CD4-positive, alpha-beta memory T cell (primary cell): ENCODE measurements around the gene FAM83B. TPM values are rescaled to one million over a fixed set of nuclear protein-coding genes. Genes with fewer than 3 reads are reported as not detected.
"Not testable (repeated sequence)": the region's sequence is repeated elsewhere in the genome, so short reads cannot be mapped to it uniquely, and the experiment has no call there.

Experiments
- CTCF ChIA-PET: fragments of 350-600 bp; sonication (Branson Sonifier 250); formaldehyde crosslinking; loops from one replicate; lab custom pipeline; 2021; ENCODE audit warnings: inconsistent platforms; ENCODE audit not compliant: partially characterized antibody; lab: Charles Lee
- POLR2A ChIA-PET: fragments of 350-600 bp; sonication (Branson Sonifier 250); formaldehyde crosslinking; loops from one replicate; lab custom pipeline; 2021; ENCODE audit not compliant: partially characterized antibody; lab: Charles Lee
- DNase-seq, 5 donors: peaks; one replicate each; pipeline versions ENCODE4 v3.0.0 to v3.0.0-alpha.2; 2020 to 2022; ENCODE audit warnings: mixed read lengths in 1 of 5
- H3K27ac ChIP-seq: one replicate; pipeline ENCODE4 v1.7.0; 2013; ENCODE audit warnings: low read depth, low read length
- H3K27me3 ChIP-seq: 2 replicates; pipeline ENCODE4 v1.7.0; 2013; ENCODE audit warnings: mild to moderate bottlenecking, low read length, moderate library complexity; ENCODE audit not compliant: insufficient read depth
- H3K36me3 ChIP-seq: 2 replicates; pipeline ENCODE4 v1.7.0; 2013; ENCODE audit warnings: mild to moderate bottlenecking, low read length, moderate library complexity; ENCODE audit not compliant: insufficient read depth
- H3K4me1 ChIP-seq: 2 replicates; pipeline ENCODE4 v1.7.0; 2013; ENCODE audit warnings: mild to moderate bottlenecking, low read length, moderate library complexity; ENCODE audit not compliant: insufficient read depth
- H3K4me3 ChIP-seq, 2 donors: one replicate each; pipeline ENCODE4 v1.7.0; 2013; ENCODE audit warnings: low read length in 2 of 2, mild to moderate bottlenecking in 1 of 2
- H3K9me3 ChIP-seq, 2 donors: one replicate each; pipeline ENCODE4 v1.7.0; 2013; ENCODE audit warnings: low read length in 2 of 2, control low read depth in 1 of 2; ENCODE audit not compliant: control insufficient read depth in 1 of 2
- H3K27ac Mint-ChIP-seq, 7 donors: one replicate each; pipeline ENCODE4 v1.8.0; 2020 to 2021; ENCODE audit warnings: mixed read lengths in 7 of 7, mild to moderate bottlenecking in 6 of 7, inconsistent platforms in 3 of 7, moderate library complexity in 3 of 7
- H3K27me3 Mint-ChIP-seq, 2 donors: one replicate each; pipeline ENCODE4 v1.8.0; 2020 to 2021; ENCODE audit warnings: mixed read lengths in 2 of 2
- H3K36me3 Mint-ChIP-seq, 2 donors: one replicate each; pipeline ENCODE4 v1.8.0; 2020 to 2021; ENCODE audit warnings: mixed read lengths in 2 of 2, inconsistent platforms in 1 of 2, mild to moderate bottlenecking in 1 of 2
- H3K4me1 Mint-ChIP-seq, 4 donors: one replicate each; pipeline ENCODE4 v1.8.0; 2020 to 2021; ENCODE audit warnings: mixed read lengths in 4 of 4, mild to moderate bottlenecking in 1 of 4
- H3K4me3 Mint-ChIP-seq, 8 donors: one replicate each; pipeline ENCODE4 v1.8.0; 2020 to 2021; ENCODE audit warnings: mixed read lengths in 8 of 8, mild to moderate bottlenecking in 7 of 8, moderate library complexity in 6 of 8, inconsistent platforms in 3 of 8
- H3K9me3 Mint-ChIP-seq, 8 donors: one replicate each; pipeline ENCODE4 v1.8.0; 2020 to 2021; ENCODE audit warnings: mixed read lengths in 8 of 8, mild to moderate bottlenecking in 5 of 8, inconsistent platforms in 3 of 8, moderate library complexity in 1 of 8
- intact Hi-C: fragments of 100-400 bp; cut with micrococcal nuclease; formaldehyde crosslinking; loops from one replicate; pipeline ENCODE4 v1.15.1; 2023
- polyA plus RNA-seq, 2 donors: library from polyadenylated mRNA; unstranded; fragments of 300-500 nt; fragmentation: Illumina TruSeq; gene quantifications; one replicate each; pipeline ENCODE4 v1.2.3, GENCODE V29; 2021
- total RNA-seq, 2 experiments: library from RNA; stranded (reverse); gene quantifications; one replicate each; pipeline ENCODE4 v1.2.3, GENCODE V29; 2021

Gene FAM83B
- total and polyA plus RNA-seq, 4 experiments from 2014 or later, result not detected

DNA sequence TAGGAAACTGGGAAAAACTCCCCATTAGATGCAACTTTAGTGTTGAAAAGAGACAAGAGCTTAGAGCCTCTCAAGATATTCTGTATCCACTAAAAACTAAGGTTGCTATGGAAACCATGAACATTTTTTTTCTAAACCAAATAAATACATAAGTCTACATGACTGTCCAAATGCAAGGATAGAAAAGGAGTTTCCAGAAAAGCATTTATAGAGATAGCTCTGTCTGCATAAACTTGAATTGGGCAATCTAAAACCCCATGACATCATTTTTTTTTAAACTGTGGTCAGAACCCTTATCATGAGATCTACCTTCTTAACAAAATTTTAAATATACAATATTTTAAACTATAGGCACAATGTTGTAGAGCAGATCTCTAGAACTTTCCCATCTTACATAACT is 36.4 kb upstream of the FAM83B start:
- H3K27me3 Mint-ChIP-seq, result no peaks in the 10 kb centered on the region
- no peak overlapping the region for H3K4me3 ChIP-seq

DNA sequence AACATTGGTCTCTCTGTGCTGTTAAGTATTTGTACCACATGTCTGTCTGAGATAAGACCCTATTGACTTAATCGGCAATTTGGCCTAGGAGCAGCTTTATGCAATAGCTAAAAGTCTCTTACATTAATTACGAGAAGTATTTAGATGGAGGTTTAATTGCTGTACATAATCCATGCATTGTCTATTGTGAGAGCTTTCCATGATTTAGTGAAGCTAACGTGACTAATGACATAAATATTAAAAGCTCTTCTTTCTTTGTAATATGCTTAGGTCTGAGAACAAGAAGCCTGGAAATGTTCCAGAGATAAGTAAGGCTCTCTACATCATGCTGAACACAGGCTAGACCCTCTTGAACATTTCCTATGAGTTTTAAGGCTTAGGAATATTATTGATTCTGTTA is 32.7 kb upstream of the FAM83B start:
- intact Hi-C loops, result no loop called here
- Mint-ChIP-seq H3K36me3 (no peaks in the 10 kb centered on the region), H3K4me3 (no peak overlapping the region), H3K9me3 (peaks cover 3 to 7% (median 6%) of the 10 kb centered on the region in 8 donors), H3K27ac (no peak overlapping the region), H3K27me3 (no peaks in the 10 kb centered on the region), H3K4me1 (no peaks in the 10 kb centered on the region)
- Histone ChIP-seq H3K4me1 (no peaks in the 10 kb centered on the region), H3K27ac (no peak overlapping the region), H3K36me3 (no peaks in the 10 kb centered on the region), H3K4me3 (no peak overlapping the region), H3K9me3 (no peaks in the 10 kb centered on the region), H3K27me3 (no peaks in the 10 kb centered on the region)
- ChIA-PET CTCF (no interaction called here), POLR2A (no interaction called here)
- no peak for DNase-seq

More for the DNA sequence above, 36.4 kb upstream of the FAM83B start:
- no peak overlapping the region for H3K27ac ChIP-seq
- Mint-ChIP-seq H3K36me3 (no peaks in the 10 kb centered on the region), H3K4me1 (no peaks in the 10 kb centered on the region), H3K4me3 (no peak overlapping the region), H3K9me3 (peaks cover 2 to 7% (median 5%) of the 10 kb centered on the region in 8 donors), H3K27ac (no peak overlapping the region)
- no peak for DNase-seq
- intact Hi-C loops, result no loop called here
- no peaks in the 10 kb centered on the region for H3K9me3 ChIP-seq
- ChIA-PET CTCF (no interaction called here), POLR2A (no interaction called here)
- H3K36me3 ChIP-seq, result no peaks in the 10 kb centered on the region
- H3K4me1 ChIP-seq, result no peaks in the 10 kb centered on the region
- H3K27me3 ChIP-seq, result no peaks in the 10 kb centered on the region

DNA sequence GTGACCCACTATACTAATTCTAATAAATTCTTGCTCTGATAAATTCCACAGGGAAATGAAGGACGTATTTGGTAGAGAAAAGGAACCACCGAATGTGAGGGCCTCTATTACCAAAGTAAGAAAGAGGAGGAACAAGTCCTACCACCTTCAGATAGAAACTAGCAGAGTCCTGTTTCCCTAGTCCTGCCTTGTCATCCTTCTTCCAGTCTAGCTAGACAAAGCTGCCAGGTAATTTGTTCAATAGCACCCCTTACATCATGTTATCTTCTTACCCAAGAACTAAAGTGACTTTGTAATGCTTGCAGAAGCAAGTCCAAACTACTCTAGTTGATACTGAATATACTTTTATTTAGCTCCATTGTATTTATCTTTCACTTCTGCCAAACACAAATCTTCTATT is 29.3 kb upstream of the FAM83B start:
- no peaks in the 10 kb centered on the region for H3K27me3 ChIP-seq
- H3K4me3 ChIP-seq, result no peak overlapping the region
- Mint-ChIP-seq H3K27ac (no peak overlapping the region), H3K4me3 (no peak overlapping the region), H3K36me3 (no peaks in the 10 kb centered on the region), H3K9me3 (peaks cover 0 to 24% (median 4%) of the 10 kb centered on the region in 8 donors), H3K4me1 (no peaks in the 10 kb centered on the region), H3K27me3 (no peaks in the 10 kb centered on the region)
- no peaks in the 10 kb centered on the region for H3K36me3 ChIP-seq
- no peak for DNase-seq
- CTCF ChIA-PET, result no interaction called here
- H3K9me3 ChIP-seq, result no peaks in the 10 kb centered on the region
- H3K27ac ChIP-seq, result no peak overlapping the region
- intact Hi-C loops, result no loop called here
- H3K4me1 ChIP-seq, result no peaks in the 10 kb centered on the region
- POLR2A ChIA-PET, result no interaction called here

DNA sequence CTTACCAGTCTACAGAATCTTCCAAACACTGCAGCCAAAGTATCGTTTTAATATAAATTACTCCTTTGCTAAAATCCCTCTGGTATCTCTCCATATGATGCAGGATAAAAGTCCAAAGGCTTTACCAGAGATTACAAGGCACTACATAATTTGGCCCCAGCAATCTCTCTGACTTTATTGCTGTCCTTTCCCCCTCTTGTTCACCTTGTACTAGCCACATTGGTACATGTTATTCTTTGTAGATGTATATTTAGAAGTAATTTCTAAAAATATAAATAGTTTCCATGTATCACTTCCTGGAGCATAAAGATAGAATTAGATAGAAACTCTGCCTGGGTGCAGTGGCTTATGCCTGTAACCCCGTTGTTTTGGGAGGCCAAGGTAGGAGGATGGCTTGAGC is 28.7 kb upstream of the FAM83B start:
- no peaks in the 10 kb centered on the region for H3K36me3 ChIP-seq
- H3K4me3 ChIP-seq, result no peak overlapping the region
- Mint-ChIP-seq H3K4me1 (no peaks in the 10 kb centered on the region), H3K36me3 (no peaks in the 10 kb centered on the region), H3K4me3 (no peak overlapping the region), H3K27ac (no peak overlapping the region), H3K27me3 (no peaks in the 10 kb centered on the region), H3K9me3 (peaks cover 0 to 24% (median 6%) of the 10 kb centered on the region in 8 donors)
- DNase-seq, result no peak
- H3K4me1 ChIP-seq, result no peaks in the 10 kb centered on the region
- H3K27ac ChIP-seq, result no peak overlapping the region
- ChIA-PET CTCF (no interaction called here), POLR2A (no interaction called here)
- no peaks in the 10 kb centered on the region for H3K27me3 ChIP-seq
- no peaks in the 10 kb centered on the region for H3K9me3 ChIP-seq
- intact Hi-C loops, result no loop called here

DNA sequence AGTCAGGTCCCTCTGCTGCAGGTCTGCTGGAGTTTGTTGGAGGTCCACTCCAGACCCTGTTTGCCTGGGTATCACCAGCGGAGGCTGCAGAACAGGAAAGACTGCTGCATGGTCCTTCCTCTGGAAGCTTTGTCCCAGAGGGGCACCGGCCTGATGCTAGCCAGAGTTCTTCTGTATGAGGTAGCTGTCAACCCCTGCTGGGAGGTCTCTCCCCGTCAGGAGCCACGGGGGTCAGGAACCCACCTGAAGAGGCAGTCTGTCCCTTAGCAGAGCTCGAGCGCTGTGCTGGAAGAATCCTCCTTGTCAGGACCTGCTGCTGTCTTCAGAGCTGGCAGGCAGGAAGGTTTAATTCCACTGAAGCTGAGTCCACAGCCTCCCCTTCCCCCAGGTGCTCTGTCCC is 22.3 kb upstream of the FAM83B start:
- H3K36me3 ChIP-seq, intact Hi-C loops, H3K4me3 ChIP-seq, H3K4me3 Mint-ChIP-seq, H3K27ac Mint-ChIP-seq, CTCF ChIA-PET, H3K36me3 Mint-ChIP-seq, POLR2A ChIA-PET, H3K27me3 ChIP-seq, H3K4me1 ChIP-seq, H3K4me1 Mint-ChIP-seq, H3K27ac ChIP-seq, DNase-seq, H3K9me3 ChIP-seq, H3K27me3 Mint-ChIP-seq: not testable (repeated sequence)
- peaks cover 0 to 25% (median 12%) of the 10 kb centered on the region in 8 donors for H3K9me3 Mint-ChIP-seq

DNA sequence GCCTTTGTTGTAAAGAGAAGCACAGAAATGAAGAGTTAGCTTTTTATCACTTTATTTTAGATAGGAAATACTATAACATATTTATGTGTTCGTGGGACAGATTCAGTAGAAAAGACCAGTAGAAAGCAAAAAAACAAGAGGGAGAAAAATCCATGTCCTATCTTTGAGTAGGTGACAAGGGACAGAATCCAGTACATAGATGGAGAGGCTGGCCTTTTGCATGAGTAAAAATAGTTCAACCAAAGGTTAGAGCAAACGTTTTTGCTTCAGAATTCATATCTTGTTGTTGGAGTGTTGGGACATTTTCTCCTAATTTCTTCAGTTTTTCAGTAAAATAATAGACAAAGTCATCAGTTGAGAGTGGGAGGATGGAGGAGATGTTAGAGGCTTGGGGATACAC is 19.6 kb upstream of the FAM83B start:
- intact Hi-C loops, result no loop called here

DNA sequence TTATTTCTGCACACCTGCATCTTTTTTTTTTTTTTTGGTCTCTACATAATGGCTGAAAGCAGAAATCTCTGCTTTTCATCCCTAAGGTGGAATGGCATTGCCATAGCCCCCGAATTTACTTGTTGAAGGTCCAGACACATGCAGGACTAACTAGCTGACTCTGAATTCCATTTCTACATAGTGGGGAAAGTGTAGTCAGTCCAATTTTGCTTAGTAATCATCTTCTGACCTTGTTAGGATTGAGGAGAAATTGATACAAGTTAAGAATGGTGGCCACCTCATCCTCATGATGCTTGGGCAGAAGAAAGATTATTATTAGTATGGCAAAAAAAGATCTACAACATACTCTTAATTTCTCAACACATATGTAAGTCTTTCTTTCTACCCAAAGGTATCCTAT is 16.4 kb upstream of the FAM83B start:
- intact Hi-C loops, result no loop called here
- no peaks in the 10 kb centered on the region for H3K27me3 Mint-ChIP-seq
- H3K36me3 Mint-ChIP-seq, result no peaks in the 10 kb centered on the region
- no peak overlapping the region for H3K27ac ChIP-seq
- ChIA-PET CTCF (no interaction called here), POLR2A (no interaction called here)
- no peaks in the 10 kb centered on the region for H3K36me3 ChIP-seq
- no peaks in the 10 kb centered on the region for H3K9me3 ChIP-seq
- H3K4me1 Mint-ChIP-seq, result no peaks in the 10 kb centered on the region
- no peak for DNase-seq
- no peak overlapping the region for H3K27ac Mint-ChIP-seq
- H3K4me3 Mint-ChIP-seq, result no peak overlapping the region
- H3K4me3 ChIP-seq, result no peak overlapping the region
- no peaks in the 10 kb centered on the region for H3K4me1 ChIP-seq
- peaks cover 0 to 19% (median 15%) of the 10 kb centered on the region in 8 donors for H3K9me3 Mint-ChIP-seq
- no peaks in the 10 kb centered on the region for H3K27me3 ChIP-seq

More for the DNA sequence above, 19.6 kb upstream of the FAM83B start:
- Mint-ChIP-seq H3K27me3 (no peaks in the 10 kb centered on the region), H3K4me3 (no peak overlapping the region), H3K4me1 (no peaks in the 10 kb centered on the region), H3K36me3 (no peaks in the 10 kb centered on the region), H3K27ac (no peak overlapping the region), H3K9me3 (peaks cover 0 to 21% (median 11%) of the 10 kb centered on the region in 8 donors)
- H3K4me1 ChIP-seq, result no peaks in the 10 kb centered on the region
- CTCF ChIA-PET, result no interaction called here
- no peaks in the 10 kb centered on the region for H3K36me3 ChIP-seq
- no peaks in the 10 kb centered on the region for H3K27me3 ChIP-seq
- POLR2A ChIA-PET, result no interaction called here
- no peak overlapping the region for H3K27ac ChIP-seq
- H3K4me3 ChIP-seq, result no peak overlapping the region
- H3K9me3 ChIP-seq, result no peaks in the 10 kb centered on the region
- DNase-seq, result no peak

DNA sequence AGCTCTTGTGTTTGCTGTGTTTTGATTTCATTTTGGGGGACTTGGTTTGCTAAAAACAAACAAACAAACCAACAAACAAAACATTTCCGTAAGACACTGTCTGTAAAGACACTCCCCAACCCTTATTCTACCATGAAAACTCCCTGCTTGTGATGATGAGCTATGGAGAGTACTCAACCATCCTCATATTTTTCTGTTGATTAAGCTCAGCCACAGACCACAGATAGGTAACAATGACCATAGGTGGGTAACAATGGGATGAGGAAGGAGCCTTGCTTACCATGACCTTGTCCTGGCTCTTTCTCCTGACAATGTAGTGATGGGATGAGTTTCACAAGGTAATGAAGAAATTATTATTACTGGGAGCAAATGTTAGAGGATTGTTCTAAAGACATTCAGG is 11.4 kb upstream of the FAM83B start:
- no peaks in the 10 kb centered on the region for H3K27me3 ChIP-seq
- H3K4me3 ChIP-seq, result no peak overlapping the region
- no peak overlapping the region for H3K4me3 Mint-ChIP-seq
- no peaks in the 10 kb centered on the region for H3K9me3 ChIP-seq
- H3K9me3 Mint-ChIP-seq, result peaks cover 4 to 19% (median 9%) of the 10 kb centered on the region in 8 donors
- H3K36me3 ChIP-seq, result no peaks in the 10 kb centered on the region
- DNase-seq, result no peak
- ChIA-PET POLR2A (no interaction called here), CTCF (no interaction called here)
- no peak overlapping the region for H3K27ac Mint-ChIP-seq
- H3K36me3 Mint-ChIP-seq, result no peaks in the 10 kb centered on the region
- H3K4me1 ChIP-seq, result no peaks in the 10 kb centered on the region
- no peaks in the 10 kb centered on the region for H3K27me3 Mint-ChIP-seq
- H3K4me1 Mint-ChIP-seq, result no peaks in the 10 kb centered on the region
- H3K27ac ChIP-seq, result no peak overlapping the region
- intact Hi-C loops, result no loop called here
